GM19240 (cell line): ENCODE results near the gene ARHGEF12.

Experiments used
- DNase-seq: peaks from one replicate; pipeline ENCODE4 v3.0.0; 2011; ENCODE audit warnings: low spot score; ENCODE audit not compliant: insufficient read length

The ARHGEF12 gene

GRCh38 chr11:120340529-120340928 is 4.3 kb downstream of the ARHGEF12 start:
- no peak for DNase-seq

DNA sequence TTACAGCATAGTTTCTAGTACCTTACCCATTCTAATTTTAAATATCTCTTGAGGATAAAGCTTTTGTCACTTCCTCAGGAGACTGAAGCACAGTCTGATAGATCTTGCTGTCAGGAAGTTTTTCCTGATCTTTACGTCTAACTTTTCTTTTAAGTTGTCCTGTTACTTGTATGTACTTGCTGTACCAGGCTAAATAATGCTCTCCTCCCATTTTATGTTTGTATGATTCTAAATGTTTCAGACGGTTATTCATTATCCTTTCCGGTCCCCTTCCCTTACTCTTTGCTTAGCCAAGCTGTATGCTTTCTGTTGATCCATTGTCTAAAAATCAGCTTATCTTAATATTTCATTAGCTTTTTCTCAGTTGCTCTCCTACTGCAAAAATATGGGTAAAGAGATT is 6.0 kb downstream of the ARHGEF12 start:
- DNase-seq = no peak

DNA sequence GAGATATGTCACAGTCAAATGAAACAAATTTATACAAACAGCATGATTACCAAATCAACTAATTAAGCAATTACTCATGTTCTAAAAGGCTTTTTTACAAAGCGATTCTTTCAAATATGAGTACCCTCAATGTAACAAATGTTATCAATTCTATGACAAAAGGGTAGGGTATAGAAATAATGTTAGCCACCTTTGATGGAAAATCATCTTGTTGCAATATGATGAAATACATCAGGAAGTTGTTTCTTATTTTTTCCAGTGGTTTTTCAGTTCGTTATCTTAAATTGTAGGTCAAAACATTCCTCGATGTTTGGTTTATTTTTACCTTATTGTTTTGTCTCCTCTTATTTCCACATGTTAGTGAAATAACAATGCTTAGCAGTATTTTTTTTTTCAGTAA is 6.5 kb downstream of the ARHGEF12 start:
- no peak for DNase-seq

GRCh38 chr11:120343429-120343828 is 7.2 kb downstream of the ARHGEF12 start:
- no peak for DNase-seq

DNA sequence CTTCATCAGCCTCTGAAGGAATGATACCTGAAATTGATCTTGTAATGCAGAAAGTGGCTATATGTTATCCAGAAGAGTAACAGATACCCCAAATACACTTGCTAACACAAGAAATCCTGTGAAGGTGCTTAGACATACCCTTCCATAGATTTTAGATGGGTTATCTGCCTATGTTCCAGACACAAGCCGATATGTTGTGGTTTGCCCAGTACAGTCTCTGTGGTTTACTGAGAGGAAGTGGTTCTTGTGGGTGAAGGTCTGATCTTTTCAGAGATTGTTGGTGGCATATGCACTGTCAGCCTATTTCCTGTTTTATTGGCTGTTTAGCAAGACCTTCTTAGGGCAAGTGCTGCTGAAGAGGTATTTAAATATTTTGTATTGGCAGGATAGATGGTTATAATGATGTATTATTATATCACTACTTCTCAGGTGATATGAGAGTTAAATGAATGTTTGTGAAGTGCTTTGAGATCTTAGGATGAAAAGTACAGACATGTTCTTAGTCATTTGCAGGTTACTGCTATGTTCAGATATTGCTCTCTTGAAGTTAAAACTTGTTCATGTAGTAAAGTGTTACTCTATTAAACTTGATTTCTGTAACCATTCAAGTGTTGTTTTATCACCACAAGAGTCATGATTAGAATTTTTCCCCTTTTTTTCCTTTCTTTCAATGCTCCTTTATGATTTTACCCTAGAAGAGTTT is 8.2 kb downstream of the ARHGEF12 start:
- peak; percentile 36 for DNase-seq

- no peak for DNase-seq
These were observed 10.0 kb downstream of the ARHGEF12 start for GRCh38 chr11:120346233-120346632.

GRCh38 chr11:120350637-120351036 is 14.4 kb downstream of the ARHGEF12 start:
- DNase-seq = no peak

DNA sequence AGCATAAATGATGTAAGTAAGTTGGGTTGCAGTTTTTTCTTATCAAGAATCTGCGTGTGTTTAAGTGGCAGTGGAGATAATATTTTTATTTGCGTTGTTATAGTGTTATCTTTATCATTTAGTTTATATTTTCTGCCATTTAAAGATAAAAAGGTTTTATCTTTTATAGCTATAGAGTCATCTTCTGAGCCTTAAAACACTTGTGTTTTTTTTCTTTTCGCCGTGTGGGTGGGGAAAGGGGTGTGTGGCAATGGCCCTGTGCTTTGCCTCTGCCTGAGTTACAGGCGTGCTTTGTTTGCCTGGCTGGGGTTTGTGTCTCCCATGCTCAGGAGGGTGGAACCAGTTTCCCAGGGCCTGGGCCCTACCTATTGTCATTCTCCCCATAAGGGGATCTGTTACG is 16.2 kb downstream of the ARHGEF12 start:
- DNase-seq = no peak

DNA sequence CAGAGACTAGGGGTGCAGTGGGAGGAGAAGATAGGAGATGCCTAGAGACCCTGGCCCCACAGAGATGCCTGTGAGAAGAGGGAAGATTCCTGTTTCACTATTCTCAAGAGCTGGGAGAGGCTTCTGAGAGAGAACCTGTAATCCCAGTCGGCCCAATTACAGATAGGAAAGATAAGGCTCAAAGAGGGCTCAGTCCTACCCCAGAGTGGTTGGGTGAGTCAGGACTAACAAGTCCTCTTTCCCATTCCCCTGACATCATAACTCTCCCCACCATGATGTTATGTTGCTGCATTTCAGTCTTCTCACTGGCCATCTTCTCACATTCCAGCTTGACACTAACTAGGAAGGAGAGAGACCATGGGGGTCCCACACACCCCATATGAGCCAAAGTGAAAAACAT is 17.9 kb downstream of the ARHGEF12 start:
- DNase-seq = no peak

GRCh38 chr11:120354779-120355178 is 18.6 kb downstream of the ARHGEF12 start:
- no peak for DNase-seq

DNA sequence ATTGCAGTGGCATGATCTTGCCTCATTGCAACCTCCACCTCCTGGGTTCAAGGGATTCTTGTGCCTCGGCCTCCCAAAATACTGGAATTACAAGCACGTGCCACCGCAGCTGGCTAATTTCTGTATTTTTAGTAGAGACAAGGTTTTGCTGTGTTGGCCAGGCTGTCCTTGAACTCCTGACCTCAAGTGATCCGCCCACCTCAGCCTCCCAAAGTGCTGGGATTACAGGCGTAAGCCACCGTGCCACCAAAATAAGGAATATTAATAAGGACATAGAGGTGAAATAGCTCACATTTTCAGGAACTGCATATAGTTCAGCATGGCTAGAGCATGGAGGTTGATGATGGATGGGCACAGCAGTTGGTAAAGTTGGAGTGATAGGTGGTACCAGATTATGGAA is 21.4 kb downstream of the ARHGEF12 start:
- no peak for DNase-seq

- DNase-seq = no peak
These were observed 22.5 kb downstream of the ARHGEF12 start for GRCh38 chr11:120358729-120359128.

- DNase-seq = no peak
These were observed 27.2 kb downstream of the ARHGEF12 start for GRCh38 chr11:120363436-120363835.

DNA sequence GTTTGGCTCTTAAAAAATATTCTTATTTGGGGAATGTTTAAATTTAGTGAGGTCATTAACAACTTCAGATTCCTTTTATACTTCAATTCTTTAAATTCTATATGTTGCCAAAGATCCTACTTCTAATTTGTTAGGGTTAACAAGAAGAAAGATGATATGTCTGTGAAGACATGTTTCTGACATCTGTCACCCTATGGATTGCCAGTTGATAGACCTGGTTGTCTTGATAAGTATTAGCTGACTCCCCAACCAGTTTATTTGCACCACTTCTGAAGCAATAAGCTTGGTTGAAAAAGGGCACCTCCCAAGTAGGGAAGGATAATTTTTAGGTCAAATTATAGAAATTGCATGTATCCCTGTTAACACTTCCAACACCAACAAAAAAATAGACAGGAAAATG is 29.3 kb downstream of the ARHGEF12 start:
- DNase-seq = no peak

- no peak for DNase-seq
These were observed 36.1 kb downstream of the ARHGEF12 start for GRCh38 chr11:120372296-120372695.

DNA sequence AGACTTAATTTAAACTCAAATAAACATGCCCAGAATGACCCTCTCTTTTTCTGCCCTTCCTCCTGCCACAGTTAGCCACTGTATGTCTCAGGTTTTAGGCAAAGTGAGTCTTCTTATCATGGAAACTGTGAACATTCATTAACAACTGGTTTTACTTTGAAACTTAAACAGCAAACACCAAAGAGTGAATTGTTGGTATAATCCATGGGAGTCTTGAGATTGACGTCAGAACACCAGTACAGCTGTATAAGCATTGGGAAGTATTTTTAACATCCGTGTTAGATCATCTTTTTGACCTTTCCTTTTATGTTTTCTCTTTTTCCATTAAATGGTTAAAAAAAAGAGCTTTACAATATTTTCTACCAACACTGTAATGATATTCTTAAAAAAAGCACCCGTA is 38.9 kb downstream of the ARHGEF12 start:
- DNase-seq = no peak

GRCh38 chr11:120376547-120377182 is 40.5 kb downstream of the ARHGEF12 start:
- no peak for DNase-seq

DNA sequence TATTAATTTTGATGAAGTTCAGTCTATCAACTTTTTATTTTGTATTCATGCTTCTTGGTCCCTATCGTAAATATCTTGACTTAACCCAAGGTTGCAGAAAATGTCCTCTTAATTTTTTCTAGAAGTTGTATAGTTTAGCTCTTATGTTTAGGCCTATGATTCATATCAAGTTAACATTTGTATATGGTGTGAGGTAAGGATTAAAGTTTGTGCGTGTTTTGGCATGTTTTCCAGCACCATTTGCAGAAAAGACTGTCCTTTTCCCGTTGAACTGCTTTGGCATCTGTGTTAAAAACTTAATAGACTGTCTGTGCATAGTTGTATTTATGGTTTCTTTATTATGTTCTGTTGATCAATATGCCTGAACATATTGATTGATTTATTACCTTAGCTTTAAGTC is 42.3 kb downstream of the ARHGEF12 start:
- no peak for DNase-seq

GRCh38 chr11:120381401-120381800 is 45.2 kb downstream of the ARHGEF12 start:
- DNase-seq = no peak

DNA sequence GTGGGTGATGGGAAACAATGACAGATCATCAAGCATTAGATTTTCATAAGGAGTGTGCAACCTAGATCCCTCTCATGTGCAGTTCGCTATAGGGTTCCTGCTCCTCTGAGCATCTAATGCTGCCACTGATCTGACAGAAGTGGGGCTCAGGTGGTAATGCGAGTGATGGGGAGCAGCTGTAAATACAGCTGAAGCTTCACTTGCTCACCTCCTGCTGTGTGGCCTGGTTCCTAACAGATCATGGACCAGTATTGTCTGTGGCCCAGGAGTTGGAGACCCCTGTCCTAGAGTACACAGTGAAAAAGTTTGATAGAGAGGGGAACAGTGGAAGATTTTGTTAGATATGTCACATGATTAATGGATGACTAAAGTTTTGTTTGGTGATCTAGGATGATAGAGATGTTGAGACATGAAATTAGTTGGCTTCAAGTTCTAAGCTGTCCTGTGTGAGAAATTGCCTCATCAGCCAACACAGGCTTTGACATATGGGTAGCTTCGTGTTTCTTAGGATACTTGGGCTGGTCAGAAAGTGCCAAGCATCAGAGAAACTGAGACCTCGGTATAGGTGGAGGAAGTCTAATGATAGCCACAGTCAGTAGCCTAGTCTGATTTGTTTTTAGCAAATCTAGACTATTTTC is 47.4 kb downstream of the ARHGEF12 start:
- no peak for DNase-seq

- no peak for DNase-seq
These were observed 48.3 kb downstream of the ARHGEF12 start for GRCh38 chr11:120384476-120384875.

GRCh38 chr11:120385110-120385509 is 48.9 kb downstream of the ARHGEF12 start:
- DNase-seq = no peak

DNA sequence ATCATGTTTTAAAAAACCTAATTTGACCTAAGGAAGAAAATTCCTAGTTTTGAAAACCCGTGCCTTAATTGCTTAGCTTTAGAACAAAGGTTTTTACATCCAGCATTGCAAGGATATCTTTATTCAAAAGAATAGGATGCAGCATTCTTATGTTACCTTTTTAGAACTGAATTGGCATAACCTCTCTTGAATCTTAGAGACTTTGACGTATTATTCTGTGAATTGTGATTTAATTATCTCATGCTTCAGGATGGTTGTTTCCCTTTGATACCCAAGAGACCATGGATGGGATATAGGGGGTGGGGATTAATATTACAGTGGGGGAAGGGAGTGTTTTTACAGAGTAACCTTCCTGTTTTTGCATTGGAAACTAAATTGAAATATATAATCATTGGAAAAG is 49.4 kb downstream of the ARHGEF12 start:
- no peak for DNase-seq
